ENCODE data around the gene PRKCH.

The PRKCH gene

DNA sequence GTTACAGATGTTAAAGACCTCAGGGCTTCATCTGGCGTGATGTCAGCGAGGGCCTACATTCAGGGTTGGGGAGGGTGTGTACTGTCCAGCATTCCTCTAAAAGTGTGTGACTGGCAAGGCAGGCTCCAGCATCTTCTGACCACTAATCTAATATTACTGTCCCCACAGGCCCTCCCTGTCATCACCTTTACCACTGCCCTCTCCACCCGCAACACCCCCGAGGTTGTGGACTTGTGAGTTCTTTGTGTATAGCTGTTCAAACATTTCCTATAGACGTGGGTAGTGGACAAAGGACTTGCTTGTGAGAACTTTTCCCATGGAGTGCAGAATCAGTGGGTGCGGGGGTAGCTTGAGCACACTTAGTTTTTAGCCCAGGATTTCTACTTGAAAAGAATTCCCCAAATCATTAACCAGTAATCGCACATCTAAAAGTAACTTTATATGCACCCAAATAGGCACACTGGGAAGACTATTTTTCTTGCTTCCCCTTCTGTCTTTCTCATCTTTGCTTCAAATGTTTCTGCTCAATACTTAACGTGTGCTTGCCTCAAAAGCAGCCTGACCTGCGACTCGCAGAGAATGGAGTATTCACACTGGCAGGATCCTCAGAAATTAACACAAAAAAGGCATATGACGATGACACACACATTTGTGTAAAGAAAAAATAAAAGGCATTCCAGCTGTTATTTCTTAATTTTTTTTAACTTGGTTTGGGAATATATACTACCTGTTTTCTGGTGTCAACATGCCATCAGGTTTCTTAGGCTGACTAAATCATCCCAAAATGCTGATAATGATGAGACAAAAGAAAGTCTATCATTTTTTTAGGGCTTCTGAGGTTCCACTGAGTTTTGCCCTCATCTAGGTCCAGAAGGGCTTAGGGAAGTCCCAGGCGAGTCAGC, 215.5 kb downstream of the PRKCH start:
- TF ChIP-seq TAF1 (IDR thresholded peaks at IDR 0.05; ENCODE audit: borderline replicate concordance, insufficient read depth, low read length) = no peak
- TF ChIP-seq SIN3A (IDR thresholded peaks at IDR 0.05; ENCODE audit: borderline replicate concordance, insufficient read depth, low read length) = no peak
- TF ChIP-seq POLR2AphosphoS5 (IDR thresholded peaks at IDR 0.05; ENCODE audit: low read depth, low read length) = no peak
- TF ChIP-seq, protein P1, sequence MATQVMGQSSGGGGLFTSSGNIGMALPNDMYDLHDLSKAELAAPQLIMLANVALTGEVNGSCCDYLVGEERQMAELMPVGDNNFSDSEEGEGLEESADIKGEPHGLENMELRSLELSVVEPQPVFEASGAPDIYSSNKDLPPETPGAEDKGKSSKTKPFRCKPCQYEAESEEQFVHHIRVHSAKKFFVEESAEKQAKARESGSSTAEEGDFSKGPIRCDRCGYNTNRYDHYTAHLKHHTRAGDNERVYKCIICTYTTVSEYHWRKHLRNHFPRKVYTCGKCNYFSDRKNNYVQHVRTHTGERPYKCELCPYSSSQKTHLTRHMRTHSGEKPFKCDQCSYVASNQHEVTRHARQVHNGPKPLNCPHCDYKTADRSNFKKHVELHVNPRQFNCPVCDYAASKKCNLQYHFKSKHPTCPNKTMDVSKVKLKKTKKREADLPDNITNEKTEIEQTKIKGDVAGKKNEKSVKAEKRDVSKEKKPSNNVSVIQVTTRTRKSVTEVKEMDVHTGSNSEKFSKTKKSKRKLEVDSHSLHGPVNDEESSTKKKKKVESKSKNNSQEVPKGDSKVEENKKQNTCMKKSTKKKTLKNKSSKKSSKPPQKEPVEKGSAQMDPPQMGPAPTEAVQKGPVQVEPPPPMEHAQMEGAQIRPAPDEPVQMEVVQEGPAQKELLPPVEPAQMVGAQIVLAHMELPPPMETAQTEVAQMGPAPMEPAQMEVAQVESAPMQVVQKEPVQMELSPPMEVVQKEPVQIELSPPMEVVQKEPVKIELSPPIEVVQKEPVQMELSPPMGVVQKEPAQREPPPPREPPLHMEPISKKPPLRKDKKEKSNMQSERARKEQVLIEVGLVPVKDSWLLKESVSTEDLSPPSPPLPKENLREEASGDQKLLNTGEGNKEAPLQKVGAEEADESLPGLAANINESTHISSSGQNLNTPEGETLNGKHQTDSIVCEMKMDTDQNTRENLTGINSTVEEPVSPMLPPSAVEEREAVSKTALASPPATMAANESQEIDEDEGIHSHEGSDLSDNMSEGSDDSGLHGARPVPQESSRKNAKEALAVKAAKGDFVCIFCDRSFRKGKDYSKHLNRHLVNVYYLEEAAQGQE (IDR thresholded peaks at IDR 0.05; ENCODE audit: insufficient read depth in 1 of 2, low read depth in 2 of 2, low read length in 2 of 2) = no peak
- no peak for TF ChIP-seq FOXP2 (optimal IDR thresholded peaks at IDR 0.05; ENCODE audit: borderline replicate concordance, extremely low read depth, extremely low read length, insufficient read depth)

DNA sequence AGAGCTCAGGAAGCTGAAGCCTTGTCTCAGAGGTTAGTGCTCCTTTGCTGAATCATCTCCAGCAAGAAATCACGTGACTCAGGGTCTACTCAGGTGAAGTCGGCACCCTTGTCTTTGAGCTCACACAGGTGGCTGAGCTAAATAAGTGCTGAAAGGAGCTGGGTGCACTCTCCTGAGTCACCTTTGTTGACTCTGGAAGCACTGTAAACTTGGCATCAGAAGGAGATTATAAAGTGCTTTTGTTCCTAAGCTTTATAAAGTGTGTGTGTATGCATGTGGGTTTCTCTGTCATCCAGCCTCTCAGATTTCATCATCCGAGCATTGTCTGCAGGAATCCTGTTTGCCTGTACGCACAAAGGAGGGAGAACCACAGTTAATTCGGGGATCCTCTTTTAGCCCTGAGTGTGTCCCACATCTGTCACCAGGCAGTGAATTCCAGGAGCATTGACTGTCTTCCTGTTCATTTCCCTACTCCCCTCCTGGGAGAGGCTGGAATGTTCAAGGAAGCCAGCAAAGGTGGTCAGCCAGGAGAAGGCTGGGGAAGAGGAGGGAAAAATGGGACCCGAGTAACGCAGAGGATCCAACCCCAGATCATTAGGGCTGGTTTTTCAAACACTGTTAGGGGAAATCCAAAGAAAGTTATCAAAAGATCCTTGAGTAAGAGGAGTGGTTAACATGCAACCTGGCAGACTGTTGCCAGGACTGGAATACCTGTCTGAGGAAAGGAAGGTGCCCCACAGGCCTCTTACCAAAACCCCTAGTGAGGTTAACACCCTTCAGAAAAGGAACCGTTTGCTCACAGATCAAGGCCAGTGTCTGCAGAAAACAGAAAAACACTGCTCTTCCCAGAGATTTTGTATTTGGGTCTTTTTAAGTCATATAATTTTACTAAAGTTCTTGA, 216.4 kb downstream of the PRKCH start:
- TF ChIP-seq FOXP2 (optimal IDR thresholded peaks at IDR 0.05; ENCODE audit: borderline replicate concordance, extremely low read depth, extremely low read length, insufficient read depth) = no peak
- no peak for TF ChIP-seq POLR2AphosphoS5 (IDR thresholded peaks at IDR 0.05; ENCODE audit: low read depth, low read length)
- no peak for TF ChIP-seq SIN3A (IDR thresholded peaks at IDR 0.05; ENCODE audit: borderline replicate concordance, insufficient read depth, low read length)

DNA sequence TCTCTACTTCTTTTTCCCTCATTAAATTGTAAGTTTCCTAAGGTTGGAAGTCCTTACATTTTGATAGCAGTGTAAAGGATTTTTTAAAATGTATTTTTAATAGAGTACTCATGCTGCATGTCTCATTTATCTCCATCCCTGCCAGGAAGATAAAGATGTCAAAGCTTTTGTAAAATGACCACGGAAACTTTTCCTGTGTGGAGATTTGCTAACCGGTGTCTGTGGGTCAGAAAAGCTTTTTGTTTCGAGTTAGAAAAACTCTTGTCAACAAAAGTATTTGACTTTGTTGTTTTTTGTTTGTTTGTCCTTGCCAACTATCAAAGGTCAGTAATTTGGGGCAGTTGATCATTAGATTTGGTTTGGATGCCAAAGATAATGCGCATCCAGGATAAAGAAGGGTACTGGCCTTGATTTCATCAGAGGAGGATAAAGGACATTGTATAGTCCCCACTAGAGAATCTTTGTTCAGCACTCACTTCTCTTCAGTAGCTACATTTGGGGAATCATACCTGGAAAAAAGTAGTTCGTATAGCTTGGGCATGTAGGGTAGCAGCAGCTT, 217.2 kb downstream of the PRKCH start:
- TF ChIP-seq TAF1 (IDR thresholded peaks at IDR 0.05; ENCODE audit: borderline replicate concordance, insufficient read depth, low read length) (no peak), POLR2AphosphoS5 (IDR thresholded peaks at IDR 0.05; ENCODE audit: low read depth, low read length) (no peak)
- TF ChIP-seq, protein P1 (IDR thresholded peaks at IDR 0.05; ENCODE audit: insufficient read depth in 1 of 2, low read depth in 2 of 2, low read length in 2 of 2) = no peak

DNA sequence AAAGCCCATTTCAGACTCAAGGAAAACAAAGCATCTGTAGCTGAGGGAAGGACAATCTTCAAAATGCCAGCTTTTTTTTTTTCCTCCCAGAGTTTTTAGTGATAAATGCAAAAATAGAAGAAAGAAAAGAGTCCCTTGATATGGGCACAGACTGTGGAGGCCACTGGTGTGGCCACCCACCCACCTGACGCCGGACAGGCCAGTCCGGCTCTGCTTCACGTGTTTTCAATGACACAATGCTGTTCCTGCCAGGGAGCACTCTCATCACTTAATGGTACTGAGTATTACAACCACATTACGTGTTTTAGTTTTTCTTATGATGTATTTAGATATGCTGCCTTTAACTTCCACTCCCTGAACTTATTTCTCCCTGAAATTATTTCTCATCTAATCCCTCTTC, 218.3 kb downstream of the PRKCH start:
- TF ChIP-seq FOXP2 (optimal IDR thresholded peaks at IDR 0.05; ENCODE audit: borderline replicate concordance, extremely low read depth, extremely low read length, insufficient read depth) (no peak), SIN3A (IDR thresholded peaks at IDR 0.05; ENCODE audit: borderline replicate concordance, insufficient read depth, low read length) (no peak), TAF1 (IDR thresholded peaks at IDR 0.05; ENCODE audit: borderline replicate concordance, insufficient read depth, low read length) (no peak), POLR2AphosphoS5 (IDR thresholded peaks at IDR 0.05; ENCODE audit: low read depth, low read length) (no peak)
- TF ChIP-seq, protein P1 (IDR thresholded peaks at IDR 0.05; ENCODE audit: insufficient read depth in 1 of 2, low read depth in 2 of 2, low read length in 2 of 2) = no peak

DNA sequence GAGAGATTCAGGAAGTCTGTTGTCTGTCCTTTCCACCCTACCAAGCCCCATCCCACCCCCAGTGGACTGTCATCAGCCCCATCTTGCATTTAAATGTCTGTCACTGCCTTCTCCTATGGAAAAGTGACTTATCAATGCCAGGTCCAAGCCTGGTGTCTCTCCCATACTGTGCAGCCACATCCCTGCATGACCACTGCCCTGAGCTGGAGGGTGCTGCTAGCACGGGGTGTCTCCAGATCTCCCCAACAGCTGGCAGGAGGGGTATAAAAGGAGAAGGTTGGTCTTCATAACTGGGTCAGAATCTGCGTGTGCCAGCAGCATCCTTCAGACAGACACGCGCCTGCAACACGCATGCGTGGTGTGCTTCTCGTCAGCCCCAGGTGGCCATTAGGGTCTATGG, 219.6 kb downstream of the PRKCH start:
- TF ChIP-seq SIN3A (IDR thresholded peaks at IDR 0.05; ENCODE audit: borderline replicate concordance, insufficient read depth, low read length) = no peak
- TF ChIP-seq TAF1 (IDR thresholded peaks at IDR 0.05; ENCODE audit: borderline replicate concordance, insufficient read depth, low read length) = no peak
- no peak for TF ChIP-seq FOXP2 (optimal IDR thresholded peaks at IDR 0.05; ENCODE audit: borderline replicate concordance, extremely low read depth, extremely low read length, insufficient read depth)
- TF ChIP-seq, protein P1 (IDR thresholded peaks at IDR 0.05; ENCODE audit: insufficient read depth in 1 of 2, low read depth in 2 of 2, low read length in 2 of 2) = no peak
- TF ChIP-seq POLR2AphosphoS5 (IDR thresholded peaks at IDR 0.05; ENCODE audit: low read depth, low read length) = no peak
